NCI-H69 (cell line): ENCODE results near the gene KAZN.
A peak's percentile ranks its signal among the peaks of the same experiment; 100 is the strongest.

Source experiments
- DNase-seq: peaks from one replicate; lab custom pipeline; 2025; lab: John Stamatoyannopoulos, UW

KAZN gene

GRCh38 chr1:15094719-15095495, 496.4 kb downstream of the KAZN start:
- no peak for DNase-seq

- DNase-seq, result no peak
Observed at GRCh38 chr1:15095496-15095875, 497.0 kb downstream of the KAZN start.

DNA sequence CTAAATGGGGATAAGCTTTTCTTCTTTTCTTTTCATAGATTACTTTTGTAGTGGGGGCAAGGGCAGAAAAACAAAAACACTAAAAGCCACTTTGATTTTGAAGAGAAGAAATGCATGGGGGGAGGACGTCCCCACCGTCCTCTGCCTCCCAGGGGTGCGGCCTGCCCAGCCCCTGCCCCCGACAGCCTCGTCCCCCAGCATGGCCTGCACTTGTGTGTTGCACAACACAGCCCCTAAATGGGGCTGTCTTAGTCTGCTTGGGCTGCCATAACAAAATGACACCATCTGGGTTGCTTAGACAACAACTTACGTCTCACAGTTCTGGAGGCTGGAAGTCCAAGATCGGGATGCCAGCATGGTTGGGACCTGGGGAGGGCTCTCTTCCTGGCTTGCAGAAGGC, 497.8 kb downstream of the KAZN start:
- DNase-seq, result no peak

DNA sequence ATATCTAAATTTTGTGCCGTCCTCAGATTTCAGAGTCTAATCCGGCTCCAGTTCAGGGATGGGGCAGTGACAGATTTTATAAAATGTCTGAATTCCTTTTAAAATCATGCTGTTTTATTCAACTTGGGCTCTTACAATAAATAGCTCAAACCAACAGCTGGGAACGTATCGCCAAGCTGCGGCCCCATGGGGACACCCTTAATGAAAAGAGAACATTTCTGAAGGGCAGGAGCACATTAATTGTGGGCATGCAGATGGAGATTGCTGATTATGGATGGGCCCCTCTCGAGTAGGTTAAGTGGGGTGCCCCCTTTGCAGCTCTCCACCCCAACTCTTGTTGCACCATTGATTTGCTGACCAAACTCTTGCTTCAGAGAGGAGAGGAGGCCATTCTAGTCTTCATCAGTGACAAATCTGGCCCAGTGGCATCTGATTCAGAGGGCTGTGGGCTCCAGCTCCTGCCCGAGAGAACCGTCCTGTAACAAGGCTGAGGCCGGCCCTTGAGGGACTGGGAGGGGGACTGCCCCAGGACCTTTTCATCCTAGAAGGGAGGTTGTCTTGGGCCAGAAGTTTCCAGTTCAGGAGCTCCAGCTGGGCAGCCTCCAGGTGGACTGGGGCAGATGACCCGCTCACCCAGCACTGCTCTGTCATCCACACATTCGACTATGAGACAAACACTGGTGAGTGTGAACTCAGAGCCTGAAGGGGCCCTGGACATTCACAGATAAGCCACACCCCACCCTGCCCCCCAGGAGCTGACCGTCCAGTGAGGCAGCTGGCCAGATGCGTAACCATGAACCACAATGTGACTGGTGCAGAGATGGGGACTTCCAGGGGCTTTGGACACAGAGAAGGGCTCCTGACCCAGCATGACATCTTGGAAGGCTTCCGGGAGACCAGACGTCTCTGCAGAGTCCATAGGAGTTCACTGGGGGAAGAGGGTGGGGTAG, 500.0 kb downstream of the KAZN start:
- DNase-seq, result no peak

GRCh38 chr1:15099441-15100120, 501.1 kb downstream of the KAZN start:
- DNase-seq, result no peak

DNA sequence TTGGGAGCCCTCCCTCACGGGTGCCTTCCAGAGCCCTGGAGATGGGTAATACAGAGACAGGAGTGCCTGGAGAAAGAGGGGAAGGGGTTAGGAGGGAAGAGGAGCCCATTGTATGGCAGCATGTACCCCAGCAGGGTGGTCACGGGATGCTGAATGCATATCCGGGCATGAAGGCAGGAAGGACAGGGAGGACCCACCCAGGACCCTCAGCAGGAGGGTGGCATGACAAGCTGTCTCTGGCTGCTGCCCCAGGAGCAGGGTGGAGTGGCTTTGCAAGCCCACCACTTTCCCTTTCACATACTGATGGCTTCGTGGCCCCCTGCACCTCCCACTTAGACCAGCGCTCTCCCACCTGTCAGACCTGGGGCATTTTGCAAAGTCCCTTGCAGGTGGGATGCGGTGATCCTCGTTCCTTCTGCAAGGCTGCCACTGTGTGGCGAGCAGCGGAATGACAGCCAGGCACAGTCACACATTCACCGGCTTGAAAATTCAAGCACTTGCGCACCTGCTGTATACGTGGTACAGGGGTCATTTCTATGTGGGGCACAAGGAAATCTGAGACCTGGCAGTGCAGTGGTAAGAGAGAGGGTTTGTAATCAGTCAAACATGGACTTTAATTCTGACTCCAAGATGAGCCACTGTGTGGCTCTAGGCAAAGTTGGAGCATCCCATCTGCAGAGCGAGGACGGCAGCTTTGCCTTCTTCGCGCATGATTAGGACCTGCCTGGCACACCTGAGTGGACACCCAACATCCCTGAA, 501.8 kb downstream of the KAZN start:
- peak; percentile 63 for DNase-seq

DNA sequence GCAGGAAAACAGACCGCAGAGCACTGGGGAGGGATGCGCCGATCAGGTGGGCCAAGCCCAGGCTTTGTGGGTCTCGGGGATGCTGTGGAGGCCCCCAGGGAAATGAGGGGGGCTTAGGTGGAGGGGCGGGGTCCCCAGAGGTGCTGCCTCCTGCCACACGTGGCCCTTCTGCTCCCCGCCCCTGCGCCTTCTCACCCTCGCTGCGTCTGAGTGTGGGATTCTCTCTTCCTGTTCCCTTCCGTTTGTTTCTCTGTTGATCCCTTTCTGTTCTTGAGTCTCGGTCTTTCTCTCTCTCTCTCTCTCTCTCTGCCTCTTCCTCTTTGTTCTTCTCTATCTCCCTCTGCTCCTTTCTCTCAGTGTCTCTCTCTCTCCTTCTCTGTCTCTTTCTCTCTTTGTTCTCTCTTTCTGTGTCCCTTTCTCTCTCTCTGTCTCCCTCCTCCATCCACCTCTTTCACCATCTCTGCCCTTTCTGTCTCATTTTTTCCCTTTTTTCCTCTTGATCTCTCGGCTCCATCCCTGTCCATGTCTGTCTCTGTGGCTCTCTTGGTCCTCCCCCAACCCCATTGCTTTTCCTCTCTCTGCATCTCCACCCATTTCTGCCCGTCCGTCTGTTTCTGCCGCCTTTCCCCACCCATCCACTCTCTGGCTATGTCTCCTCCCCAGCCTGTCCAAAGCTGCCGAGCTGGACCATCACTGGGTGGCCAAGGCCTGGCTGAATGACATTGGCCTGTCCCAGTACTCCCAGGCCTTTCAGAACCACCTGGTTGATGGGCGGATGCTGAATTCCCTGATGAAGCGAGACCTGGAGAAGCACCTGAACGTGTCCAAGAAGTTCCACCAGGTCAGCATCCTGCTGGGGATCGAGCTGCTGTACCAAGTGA, 502.6 kb downstream of the KAZN start:
- no peak for DNase-seq

DNA sequence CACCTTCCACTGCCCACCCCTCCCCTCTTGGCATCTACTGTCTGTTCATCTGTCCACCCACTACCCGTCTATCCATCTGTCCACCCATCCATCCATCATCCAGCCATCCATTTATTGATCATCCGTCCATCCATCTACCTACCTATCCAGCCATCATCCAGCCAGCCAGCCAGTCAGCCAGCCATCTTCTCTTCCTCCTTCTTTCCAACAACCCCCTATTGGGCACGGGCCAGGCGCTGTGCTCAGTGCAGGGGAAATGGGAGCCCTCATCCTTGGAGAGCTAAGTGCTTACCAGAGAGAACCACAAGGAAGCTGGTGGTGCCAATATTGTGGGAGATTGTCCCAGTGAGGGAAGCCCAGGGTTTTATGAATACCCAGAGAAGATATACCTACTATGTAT, 503.3 kb downstream of the KAZN start:
- DNase-seq, result no peak

- no peak for DNase-seq
Observed at GRCh38 chr1:15102646-15103045, 504.2 kb downstream of the KAZN start.

DNA sequence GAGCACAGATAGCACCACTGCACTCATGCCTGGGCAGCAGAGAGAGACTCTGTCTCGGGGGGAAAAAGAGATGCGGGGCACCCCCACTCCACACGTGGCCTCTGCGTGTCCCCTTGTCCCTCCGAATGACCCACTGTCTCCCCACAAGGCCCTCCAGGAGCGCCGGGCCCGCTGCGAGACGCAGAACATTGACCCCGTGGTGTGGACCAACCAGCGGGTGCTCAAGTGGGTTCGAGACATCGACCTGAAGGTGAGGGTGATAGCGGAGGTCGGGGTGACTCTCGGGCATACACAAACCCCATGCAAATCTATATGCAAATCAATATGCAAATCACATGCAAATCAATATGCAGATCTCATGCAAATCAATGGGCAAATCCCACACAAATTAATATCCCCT, 504.7 kb downstream of the KAZN start:
- no peak for DNase-seq

- no peak for DNase-seq
Observed at GRCh38 chr1:15103906-15104305, 505.4 kb downstream of the KAZN start.

DNA sequence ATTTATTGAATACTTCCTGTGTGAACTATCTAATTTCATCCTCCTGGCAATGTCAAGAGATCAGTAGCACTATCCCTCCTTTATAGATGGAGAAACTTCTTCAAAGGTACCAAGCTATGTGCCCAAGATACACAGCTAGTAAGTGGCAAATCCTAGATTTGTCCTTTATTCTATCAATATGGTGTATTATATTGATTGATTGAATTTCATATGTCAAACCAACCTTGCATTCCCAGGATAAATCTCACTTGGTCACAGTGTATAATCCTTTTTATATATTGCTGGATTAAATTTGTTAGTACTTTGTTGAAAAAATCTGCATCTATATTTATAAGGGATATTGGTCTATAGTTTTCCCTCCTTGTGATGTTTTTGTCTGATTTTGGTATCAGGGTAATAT, 506.3 kb downstream of the KAZN start:
- no peak for DNase-seq

DNA sequence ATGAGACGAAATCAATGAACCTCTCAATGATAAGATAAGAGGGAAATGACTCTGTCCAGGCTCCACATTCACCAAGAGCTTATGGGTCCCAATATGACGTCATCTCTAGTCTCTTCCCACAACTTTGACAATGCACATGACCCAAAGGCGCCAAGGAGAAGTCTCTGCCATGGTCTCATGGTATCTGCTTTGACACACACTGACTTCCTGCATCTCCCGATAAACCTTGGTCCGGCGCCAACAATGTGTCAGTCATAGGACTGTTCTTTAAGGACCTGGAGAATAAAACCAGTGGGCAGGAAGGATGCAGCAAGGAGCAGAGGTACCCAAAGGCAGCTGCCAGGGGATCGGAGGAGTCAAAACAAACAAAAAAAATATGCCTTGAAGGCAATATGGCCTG, 508.1 kb downstream of the KAZN start:
- peak; percentile 36 for DNase-seq

GRCh38 chr1:15107058-15107687, 508.7 kb downstream of the KAZN start:
- DNase-seq, result no peak

DNA sequence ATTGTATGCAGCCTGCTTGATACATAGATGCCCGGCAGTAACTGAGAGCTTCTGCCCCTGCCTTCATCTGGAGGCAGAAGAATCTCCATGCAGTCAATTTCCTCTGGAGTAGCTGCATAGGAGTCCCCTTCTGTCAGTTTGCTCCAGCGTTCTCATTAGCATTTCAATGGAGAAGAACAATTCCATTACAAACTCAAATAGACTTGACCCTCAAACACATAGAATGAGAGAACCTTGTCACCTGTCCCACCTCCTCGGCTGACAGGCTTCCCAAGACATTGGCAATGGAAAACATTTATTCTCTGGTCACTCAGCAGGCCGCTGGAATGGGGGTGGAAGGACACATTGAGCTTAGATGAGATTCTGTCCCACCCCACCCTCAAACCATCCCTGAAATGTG, 509.4 kb downstream of the KAZN start:
- no peak for DNase-seq

DNA sequence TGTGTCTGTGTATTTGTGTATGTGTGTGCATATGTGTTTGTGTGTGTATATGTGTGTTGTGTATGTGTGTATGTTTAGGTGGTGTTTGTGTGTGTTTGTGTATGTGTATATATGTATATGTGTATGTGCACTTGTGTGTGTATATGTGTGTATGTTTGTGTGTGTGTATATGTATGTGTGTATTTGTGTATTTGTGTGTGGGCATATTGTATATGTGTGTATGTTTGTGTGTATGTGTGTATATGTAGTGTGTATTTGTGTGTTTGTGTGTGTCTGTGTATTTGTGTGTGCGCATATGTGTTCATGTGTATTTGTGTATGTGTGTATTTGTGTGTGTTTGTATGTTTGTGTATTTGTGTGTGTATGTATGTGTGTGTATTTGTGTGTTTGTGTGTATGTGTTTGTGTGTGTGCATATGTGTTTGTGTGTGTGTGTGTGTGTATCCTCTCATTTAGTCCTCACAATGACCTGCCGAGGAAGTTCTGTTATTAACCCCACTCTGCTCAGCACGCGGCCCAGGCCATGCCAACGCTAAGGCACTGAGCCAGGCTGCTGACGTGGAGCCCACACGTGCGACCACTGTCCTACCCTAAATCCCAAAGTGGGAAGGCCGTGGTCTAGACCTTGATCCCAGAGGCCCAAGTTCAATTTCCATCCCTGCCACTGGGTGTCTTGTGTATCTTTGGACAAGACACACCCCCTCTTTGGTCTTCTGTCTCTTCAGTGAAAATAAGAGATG, 511.8 kb downstream of the KAZN start:
- no peak for DNase-seq

DNA sequence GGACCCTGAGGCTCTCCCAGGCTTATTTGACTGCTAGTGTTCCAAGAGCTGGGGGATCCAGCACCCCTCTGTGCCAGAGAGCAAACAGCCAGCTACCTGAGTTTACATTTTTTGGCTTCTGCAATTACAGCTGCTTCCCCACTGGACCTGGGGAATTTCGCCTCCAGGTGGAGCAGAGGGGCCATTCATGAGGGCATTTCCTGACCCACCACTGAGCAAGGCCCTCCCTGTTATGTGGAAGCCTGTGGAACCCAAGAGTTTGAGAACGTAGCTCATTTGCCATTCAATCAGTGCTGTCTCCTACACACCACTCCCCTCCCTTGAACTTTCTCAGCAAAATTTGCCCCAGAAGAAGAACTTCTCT, 512.4 kb downstream of the KAZN start:
- peak; percentile 73 for DNase-seq

- DNase-seq, result peak; percentile 58
Observed at GRCh38 chr1:15113146-15113545, 514.7 kb downstream of the KAZN start.

- DNase-seq, result no peak
Observed at GRCh38 chr1:15114884-15115283, 516.4 kb downstream of the KAZN start.
